H7 (cell line): ENCODE data around the gene SETBP1. TPM values are rescaled to one million over a fixed set of nuclear protein-coding genes. Genes with fewer than 3 reads are reported as not detected.

Experiments used
- DNase-seq: peaks from one replicate; pipeline ENCODE4 v3.0.0; 2012
- H3K27me3 ChIP-seq: 2 replicates; pipeline ENCODE4 v1.6.0; 2011; ENCODE audit warnings: mild to moderate bottlenecking, low read length; ENCODE audit not compliant: control insufficient read depth, insufficient read depth
- H3K36me3 ChIP-seq: replicated peaks from 2 replicates; pipeline ENCODE4 v1.5.1; 2011; ENCODE audit warnings: low read length; ENCODE audit not compliant: control insufficient read depth, insufficient read depth
- H3K4me3 ChIP-seq: 2 replicates; pipeline ENCODE4 v1.5.1; 2011; ENCODE audit warnings: low read depth, mild to moderate bottlenecking, control low read depth, low read length, moderate library complexity; ENCODE audit not compliant: insufficient read depth
- total RNA-seq: library from RNA; depleted of rRNA; stranded (reverse); fragments of >200 nt; shearing (Covaris generic); gene quantifications from 2 replicates; pipeline ENCODE4 v1.2.3, GENCODE V29; 2014

SETBP1 gene
- total RNA-seq, 1 experiment from 2014 or later: 1.8 TPM

DNA sequence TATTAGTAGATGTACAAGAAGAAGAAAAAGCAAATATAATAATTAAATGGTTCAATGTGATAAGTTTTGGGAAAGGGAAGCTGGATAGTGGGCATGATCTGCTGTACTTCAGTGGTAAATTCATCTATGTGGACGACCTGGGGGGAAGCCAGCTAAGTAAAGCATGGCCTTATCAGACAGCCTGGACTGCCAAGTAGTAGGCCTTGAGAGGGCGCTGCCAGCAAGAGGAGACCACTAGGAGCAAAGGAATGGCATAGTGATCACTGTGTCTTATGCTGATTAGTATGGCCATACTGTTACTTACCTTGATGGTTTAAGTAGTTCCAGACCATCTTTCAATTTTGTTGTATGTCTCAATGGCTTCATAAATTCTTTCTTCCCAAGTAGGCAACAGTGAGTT lies 287.6 kb downstream of the SETBP1 start:
- Histone ChIP-seq H3K4me3 (no peak overlapping the region), H3K36me3 (no peaks in the 10 kb centered on the region), H3K27me3 (no peaks in the 10 kb centered on the region)
- peak; percentile 27 for DNase-seq

DNA sequence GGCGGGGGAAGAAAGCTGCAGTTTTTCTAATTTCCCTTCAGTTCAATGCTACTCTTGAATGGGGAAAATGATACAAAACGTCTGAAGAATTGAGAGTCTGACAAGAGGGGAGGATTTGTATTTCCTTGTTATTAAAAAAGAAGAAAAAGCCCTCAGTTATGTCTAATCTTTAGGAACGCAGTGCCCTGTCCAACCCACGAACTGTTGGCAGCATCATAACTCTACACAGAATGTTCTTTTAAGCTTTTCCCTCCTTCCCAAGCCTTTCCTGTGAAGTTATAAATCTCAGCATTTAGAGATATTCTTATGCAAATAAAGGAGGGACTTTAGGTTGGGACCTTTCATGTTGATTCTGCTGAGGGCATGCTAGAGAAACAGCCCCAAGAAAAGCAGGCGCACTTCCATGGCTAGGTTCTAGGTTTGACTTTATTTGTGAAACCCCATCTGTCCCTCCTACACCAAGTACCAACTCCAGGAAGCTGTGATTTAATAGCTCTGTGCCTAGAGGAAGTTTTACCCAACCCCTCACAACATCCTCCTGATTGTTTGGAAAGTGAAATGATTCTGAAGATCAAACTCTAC lies 288.6 kb downstream of the SETBP1 start:
- H3K36me3 ChIP-seq: no peaks in the 10 kb centered on the region
- no peak for DNase-seq
- no peak overlapping the region for H3K4me3 ChIP-seq
- no peaks in the 10 kb centered on the region for H3K27me3 ChIP-seq

DNA sequence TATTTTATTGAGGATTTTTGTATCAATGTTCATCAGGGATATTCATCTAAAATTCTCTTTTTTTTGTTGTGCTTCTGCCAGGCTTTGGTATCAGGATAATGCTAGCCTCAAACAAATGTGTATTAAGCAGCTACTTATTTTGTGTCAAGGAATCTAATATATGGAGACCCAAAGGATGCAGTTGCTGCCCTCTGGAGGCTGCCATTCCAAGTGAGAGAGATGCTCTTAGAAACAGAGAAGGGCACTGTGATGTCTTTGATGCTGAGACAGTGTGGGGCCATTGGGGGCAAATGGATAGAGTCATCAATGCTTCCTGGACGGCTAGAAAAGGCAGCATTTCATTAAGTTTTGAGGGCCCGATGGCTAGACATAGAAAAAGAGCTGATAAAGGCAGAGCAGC lies 292.6 kb downstream of the SETBP1 start:
- no peaks in the 10 kb centered on the region for H3K27me3 ChIP-seq
- no peaks in the 10 kb centered on the region for H3K36me3 ChIP-seq
- no peak for DNase-seq
- no peak overlapping the region for H3K4me3 ChIP-seq

DNA sequence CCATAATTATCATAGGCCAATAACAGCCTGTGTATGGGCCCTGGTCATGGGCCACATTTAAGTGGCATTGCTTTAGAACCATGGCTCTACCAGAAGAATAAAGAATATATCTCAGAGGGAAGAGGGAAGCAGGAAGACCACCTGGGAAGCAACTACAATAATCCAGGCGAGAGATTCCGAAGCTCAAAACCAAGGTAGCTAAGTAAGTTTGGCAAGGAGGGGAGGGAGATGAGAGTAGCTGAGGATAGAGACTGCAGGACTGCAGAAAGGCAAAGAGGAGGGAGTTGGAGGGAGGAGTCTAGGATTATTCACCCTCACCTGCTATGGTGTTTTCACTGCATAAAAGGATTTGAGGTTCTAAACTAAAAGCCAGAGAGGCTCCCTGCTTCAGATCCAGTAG lies 293.5 kb downstream of the SETBP1 start:
- no peaks in the 10 kb centered on the region for H3K27me3 ChIP-seq
- no peaks in the 10 kb centered on the region for H3K36me3 ChIP-seq
- H3K4me3 ChIP-seq: no peak overlapping the region
- peak; percentile 19 for DNase-seq

DNA sequence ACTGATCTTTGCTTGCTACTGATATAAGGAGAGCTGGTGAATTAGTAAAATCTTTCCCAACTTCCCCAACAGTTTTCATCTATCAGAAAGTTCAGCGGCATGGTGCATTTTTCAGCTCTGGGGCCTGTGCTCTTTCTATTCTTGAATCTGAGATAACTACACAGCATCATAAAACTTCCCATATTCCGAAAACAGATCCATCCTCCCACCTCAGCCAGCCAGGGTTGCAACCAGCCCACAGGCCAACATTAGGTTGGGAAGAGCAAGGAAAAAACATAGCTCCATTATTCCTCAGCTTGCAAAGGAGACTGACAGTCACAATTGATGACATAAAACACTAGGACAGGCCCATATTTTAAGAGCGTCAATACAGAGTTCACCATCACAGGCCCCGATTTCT lies 297.2 kb downstream of the SETBP1 start:
- DNase-seq: no peak

DNA sequence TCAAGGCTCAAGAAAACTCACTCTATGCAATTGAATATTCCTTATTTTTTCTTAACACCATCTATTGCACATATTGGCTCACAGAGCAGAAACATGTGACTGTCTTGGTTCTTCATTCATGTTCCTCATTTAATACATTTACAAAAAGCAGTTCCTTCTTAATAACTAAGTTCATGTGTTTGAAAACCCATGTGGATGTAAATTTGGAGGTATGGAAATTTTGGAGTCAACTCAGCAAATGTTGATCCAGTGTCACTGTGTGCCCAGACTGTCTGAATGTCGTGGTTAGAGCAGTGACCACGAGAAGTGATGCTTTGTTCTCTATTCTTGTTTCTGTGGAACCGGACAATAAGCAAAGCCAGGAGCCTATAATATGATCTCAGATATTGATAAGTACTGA lies 299.1 kb downstream of the SETBP1 start:
- DNase-seq: no peak
- Histone ChIP-seq H3K36me3 (no peaks in the 10 kb centered on the region), H3K4me3 (no peak overlapping the region), H3K27me3 (no peaks in the 10 kb centered on the region)

More for the DNA sequence above, 297.2 kb downstream of the SETBP1 start:
- no peak overlapping the region for H3K4me3 ChIP-seq
- H3K36me3 ChIP-seq: no peaks in the 10 kb centered on the region
- no peaks in the 10 kb centered on the region for H3K27me3 ChIP-seq

DNA sequence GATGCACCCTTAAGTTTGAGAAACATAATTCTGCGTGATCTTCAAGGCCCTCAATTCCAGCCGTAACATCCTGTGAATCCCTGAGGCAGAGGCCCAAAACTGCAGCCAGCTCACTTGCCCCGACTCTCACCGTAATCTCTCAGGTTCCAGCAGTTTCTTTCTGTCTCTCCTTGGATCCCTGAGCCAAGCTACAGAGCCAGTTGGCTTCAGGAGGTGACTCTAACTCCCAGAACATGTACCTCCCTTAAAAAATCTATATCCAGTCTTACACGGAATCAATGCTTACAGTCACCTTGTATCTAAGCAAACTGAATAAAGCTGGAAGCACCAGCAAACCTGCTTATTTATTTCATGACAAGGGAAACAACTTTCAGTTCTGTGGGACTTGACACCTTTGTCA lies 300.4 kb downstream of the SETBP1 start:
- DNase-seq: no peak
- no peaks in the 10 kb centered on the region for H3K36me3 ChIP-seq
- no peaks in the 10 kb centered on the region for H3K27me3 ChIP-seq
- no peak overlapping the region for H3K4me3 ChIP-seq

DNA sequence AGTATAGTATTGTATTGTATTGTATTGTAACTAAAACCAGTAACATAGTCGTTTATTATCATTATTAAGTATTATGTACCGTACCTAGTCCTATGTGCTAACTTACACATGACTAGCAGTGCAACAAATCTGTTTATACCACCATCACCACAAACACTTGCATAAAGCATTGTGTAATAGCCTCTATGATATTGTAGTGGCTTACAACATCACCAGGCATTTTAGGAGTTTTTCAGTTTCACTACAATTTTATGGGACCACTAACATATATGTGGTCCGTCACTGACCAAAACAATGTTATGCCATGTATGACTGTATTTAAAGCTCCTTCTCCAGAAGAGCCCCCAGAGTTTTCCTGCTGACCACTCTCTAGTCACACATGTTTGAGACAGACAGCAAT lies 306.2 kb downstream of the SETBP1 start:
- DNase-seq: no peak
- H3K36me3 ChIP-seq: no peaks in the 10 kb centered on the region
- no peaks in the 10 kb centered on the region for H3K27me3 ChIP-seq
- H3K4me3 ChIP-seq: no peak overlapping the region

DNA sequence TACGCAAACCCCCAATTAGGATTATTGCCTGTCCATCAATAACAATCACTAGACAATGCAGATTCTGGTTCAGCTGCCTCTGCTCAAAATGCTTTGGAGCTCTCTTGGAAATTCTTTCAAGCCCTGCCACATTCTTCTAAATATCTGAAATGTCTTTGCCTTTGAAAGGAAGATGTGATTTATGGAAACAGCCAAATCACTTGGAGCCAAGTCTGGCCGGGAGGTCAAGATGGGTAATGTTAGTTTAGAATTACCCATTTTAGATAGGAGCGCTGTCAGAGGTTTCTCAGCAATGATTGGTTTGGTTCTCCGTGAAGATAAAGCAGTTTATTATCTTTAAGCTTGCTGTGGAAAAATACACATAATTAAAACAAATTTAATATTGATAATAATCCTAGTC lies 306.7 kb downstream of the SETBP1 start:
- Histone ChIP-seq H3K27me3 (no peaks in the 10 kb centered on the region), H3K36me3 (no peaks in the 10 kb centered on the region), H3K4me3 (no peak overlapping the region)
- no peak for DNase-seq

DNA sequence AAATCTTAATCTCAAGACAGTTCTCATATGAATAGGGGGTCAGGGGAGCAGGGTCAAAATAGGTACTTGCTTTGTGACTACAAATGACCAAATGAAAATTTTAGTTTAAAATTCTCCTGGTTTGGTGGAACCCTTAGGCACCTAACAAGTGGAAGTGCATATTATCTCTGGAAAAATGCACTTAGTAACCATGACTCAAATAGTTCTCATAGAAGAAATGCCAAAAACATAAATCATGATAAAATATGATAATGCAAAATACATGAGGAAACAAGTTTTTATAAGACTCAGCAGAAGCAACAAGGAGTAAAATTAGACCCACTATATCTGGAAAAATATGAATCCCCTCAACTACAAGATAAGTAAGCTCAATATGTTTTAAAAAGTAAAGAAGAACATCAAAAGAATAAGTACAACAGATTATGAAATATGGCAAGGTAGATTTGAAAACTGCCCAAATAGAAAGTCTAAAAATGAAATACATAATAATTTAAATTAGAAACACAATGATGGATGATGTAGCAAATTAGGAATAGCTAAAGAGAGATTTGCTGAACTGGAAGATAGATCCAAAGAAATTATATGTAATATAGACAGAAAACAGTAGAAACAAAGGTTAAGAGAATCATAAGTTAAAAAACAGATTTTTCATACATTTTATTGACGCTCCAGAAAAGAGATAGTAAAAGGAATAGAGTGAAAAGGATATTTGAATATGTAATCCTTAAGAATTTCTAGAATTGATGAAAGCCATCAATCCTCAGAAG lies 308.3 kb downstream of the SETBP1 start:
- Histone ChIP-seq H3K27me3 (no peaks in the 10 kb centered on the region), H3K36me3 (no peaks in the 10 kb centered on the region), H3K4me3 (no peak overlapping the region)
- no peak for DNase-seq

DNA sequence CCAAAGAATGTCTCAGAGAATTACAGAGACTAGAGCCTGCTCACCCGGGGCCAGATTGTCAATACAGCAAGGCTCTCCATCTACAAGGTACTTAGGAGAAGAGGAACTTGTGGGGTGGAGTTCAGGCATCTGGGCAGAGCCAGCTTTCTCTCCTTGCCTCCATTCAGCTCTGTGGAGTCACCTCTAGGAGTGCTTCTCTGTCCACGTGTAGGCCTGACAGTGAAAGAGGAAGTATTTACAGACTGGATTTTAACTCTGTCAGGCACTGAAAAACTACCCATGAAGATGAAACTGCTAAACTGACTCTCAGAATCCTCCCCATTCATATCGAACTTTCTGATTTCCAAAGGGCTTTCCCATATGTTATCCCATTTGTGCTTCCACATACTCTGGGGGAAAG lies 315.6 kb downstream of the SETBP1 start:
- Histone ChIP-seq H3K4me3 (no peak overlapping the region), H3K27me3 (no peaks in the 10 kb centered on the region), H3K36me3 (no peaks in the 10 kb centered on the region)
- DNase-seq: no peak

DNA sequence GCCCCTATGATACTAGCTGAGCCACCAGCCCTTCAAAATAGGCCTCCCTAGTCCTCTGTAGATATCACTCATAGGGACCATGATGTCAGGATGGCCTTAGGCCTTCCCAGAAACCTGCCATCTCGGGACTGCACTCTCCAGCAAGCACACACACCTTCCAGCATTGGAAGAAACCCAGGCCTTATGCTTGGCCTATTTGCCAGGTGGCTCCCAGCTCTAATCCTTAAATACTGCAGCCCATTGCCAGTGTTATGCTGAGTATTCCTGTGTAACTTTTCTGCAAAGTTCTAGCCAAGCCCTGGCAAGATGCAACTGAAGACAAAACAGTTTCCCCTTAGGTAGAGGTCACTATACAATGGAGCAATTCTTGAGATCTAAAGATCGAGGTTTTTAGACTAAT lies 316.5 kb downstream of the SETBP1 start:
- Histone ChIP-seq H3K4me3 (no peak overlapping the region), H3K36me3 (no peaks in the 10 kb centered on the region), H3K27me3 (no peaks in the 10 kb centered on the region)
- no peak for DNase-seq

DNA sequence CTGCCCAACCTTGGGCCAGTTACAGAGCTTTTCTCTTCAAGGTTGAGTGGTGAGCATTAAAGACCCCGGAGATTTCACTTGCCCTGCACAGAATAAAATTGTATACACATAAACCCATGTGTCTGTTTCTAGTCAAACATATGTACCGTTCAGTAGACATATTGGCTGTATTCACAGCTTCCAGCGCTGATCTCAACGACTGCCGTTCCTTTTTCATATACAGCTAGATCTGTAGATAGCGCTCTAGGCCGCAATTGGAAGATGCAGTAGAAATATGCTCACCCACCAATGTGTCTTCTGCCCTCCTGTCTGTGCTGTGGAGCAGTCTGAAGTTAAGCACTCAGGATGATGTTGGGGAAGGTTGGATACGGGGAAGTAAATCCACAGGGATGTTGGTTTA lies 317.7 kb downstream of the SETBP1 start:
- H3K4me3 ChIP-seq: no peak overlapping the region
- no peaks in the 10 kb centered on the region for H3K27me3 ChIP-seq
- H3K36me3 ChIP-seq: no peaks in the 10 kb centered on the region
- DNase-seq: no peak

DNA sequence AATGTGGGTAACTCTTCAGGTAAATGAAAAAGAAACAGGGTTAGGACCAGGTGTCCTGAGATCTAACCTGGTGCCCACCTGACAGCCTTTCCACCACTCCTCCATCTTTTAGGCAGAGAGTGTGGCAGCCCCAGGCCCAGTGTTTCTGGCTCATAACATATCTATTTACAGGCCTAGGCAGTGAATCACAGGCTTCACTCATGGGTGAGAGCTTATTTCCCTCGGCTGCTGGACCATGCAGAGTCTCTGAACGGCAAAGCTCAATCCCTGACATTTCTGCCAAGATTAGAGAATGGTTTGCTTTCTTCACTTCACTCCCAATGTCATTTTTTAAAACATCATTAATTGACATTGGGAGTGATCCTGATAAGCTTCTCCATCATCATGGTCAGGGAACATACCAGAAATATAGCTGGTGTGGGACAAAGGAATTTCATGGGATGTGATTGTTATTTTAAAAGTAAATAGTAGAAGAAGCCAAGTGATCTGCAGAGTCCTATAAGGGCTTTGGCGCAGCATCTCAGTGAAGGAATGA lies 323.9 kb downstream of the SETBP1 start:
- DNase-seq: no peak
- H3K36me3 ChIP-seq: no peaks in the 10 kb centered on the region
- H3K4me3 ChIP-seq: no peak overlapping the region
- no peaks in the 10 kb centered on the region; the same call in 1 of the 2 replicates for H3K27me3 ChIP-seq

DNA sequence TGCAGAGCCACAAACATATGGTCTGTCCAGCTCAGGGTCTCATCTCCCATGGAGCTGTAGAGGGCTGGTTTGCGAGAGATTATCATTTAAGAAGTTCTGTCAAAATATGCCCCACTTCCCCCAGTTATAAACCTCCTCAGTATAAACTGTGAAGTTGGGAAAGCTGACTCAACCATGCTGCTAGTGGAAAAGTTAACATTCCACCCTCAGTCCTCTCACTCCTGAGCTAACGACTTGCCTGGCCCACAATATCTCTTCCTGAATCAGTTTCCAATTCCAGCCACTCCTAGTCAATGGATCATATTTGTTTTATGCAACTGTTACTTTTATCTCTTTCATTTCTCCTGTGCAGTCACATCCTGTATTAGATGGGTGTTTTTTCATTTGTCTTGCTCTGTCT lies 326.2 kb downstream of the SETBP1 start:
- DNase-seq: no peak
- Histone ChIP-seq H3K4me3 (no peak overlapping the region), H3K27me3 (no peaks in the 10 kb centered on the region; the same call in 1 of the 2 replicates), H3K36me3 (no peaks in the 10 kb centered on the region)
